Activated T-cell treated with anti-CD3 and anti-CD28 coated beads, Interleukin-2, amount 50 U/mL, for 1 hour (primary cell): ENCODE measurements around the gene ARMC9.
"Not testable (repeated sequence)": the region's sequence is repeated elsewhere in the genome, so short reads cannot be mapped to it uniquely, and the experiment has no call there.

Source experiments
- DNase-seq: peaks from one replicate; pipeline ENCODE4 v3.0.0-alpha.2; 2020

Gene ARMC9

GRCh38 chr2:231344851-231345250 lies 146.4 kb downstream of the ARMC9 start:
- DNase-seq = no peak

GRCh38 chr2:231347081-231347480 lies 148.7 kb downstream of the ARMC9 start:
- no peak for DNase-seq

DNA sequence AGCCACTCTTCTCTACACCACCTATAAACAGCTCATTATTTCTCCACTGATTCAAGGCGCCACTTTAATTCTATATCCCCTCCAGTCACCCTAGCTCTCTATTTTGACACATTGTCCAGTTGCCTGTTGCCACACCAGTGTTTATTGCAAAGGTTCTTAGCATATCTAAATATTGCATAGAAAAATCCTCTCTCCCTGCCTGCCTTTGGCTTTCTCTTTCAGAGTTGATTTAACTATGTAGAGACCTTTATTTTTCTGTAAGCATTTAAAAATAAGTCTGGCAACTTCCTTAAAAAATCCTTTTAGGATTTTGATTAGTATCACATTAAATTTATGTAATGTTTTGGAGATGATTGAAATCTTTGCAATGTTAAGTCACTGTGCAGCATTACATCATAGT lies 149.2 kb downstream of the ARMC9 start:
- DNase-seq = no peak

DNA sequence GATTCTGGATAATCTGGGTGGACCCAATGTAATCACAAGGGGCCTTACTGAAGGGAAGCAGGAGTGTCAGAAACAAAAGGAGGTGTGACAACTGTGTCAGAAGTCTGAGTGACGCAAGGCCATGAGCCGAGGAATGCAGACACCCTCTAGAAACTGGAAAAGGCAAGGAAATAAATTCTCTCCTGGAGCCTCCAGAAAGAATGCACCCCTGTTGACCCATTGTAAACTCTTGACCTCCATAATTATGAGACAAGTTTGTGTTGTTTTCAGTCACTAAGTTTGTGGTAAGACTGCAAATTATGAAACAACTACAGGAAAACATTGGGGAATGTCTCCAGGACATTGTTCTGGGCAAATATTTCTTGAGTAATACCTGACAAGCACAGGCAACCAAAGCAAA lies 149.7 kb downstream of the ARMC9 start:
- no peak for DNase-seq

- DNase-seq = no peak
Observed at GRCh38 chr2:231348704-231349373, 150.4 kb downstream of the ARMC9 start.

DNA sequence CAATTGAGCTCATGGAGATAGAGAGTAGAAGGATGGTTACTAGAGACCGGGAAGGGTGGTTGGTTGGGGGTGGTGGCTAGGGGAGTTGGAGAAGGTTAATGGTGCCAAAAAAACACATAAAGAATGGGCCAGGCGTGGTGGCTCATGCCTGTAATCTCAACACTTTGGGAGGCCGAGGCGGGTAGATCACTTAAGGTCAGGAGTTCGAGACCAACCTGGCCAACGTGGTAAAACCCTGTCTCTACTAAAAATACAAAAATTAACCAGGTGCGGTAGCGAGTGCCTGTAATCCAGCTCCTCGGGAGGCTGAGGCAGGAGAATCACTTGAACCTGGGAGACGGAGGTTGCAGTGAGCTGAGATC lies 150.9 kb downstream of the ARMC9 start:
- DNase-seq = not testable (repeated sequence)

GRCh38 chr2:231351648-231352047 lies 153.2 kb downstream of the ARMC9 start:
- no peak for DNase-seq

DNA sequence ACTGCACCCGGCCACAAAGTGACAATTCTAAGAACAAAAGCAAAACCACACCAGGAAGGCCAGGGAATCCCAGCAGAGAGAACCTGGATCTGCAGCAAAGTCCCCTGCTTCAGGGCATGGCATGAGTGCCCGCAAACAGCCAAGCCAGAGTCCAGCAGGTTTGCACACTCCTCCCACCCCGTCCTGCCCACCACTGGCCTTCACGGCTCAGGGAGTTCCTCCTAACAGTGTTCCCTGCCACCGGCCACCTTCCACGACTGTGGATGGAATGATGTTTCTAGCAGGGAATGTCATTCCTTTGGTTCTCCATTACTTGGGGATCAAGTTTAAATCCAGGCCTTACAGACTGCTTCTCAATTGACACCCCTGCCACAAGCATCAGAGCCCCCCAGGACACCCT lies 155.0 kb downstream of the ARMC9 start:
- DNase-seq = no peak

DNA sequence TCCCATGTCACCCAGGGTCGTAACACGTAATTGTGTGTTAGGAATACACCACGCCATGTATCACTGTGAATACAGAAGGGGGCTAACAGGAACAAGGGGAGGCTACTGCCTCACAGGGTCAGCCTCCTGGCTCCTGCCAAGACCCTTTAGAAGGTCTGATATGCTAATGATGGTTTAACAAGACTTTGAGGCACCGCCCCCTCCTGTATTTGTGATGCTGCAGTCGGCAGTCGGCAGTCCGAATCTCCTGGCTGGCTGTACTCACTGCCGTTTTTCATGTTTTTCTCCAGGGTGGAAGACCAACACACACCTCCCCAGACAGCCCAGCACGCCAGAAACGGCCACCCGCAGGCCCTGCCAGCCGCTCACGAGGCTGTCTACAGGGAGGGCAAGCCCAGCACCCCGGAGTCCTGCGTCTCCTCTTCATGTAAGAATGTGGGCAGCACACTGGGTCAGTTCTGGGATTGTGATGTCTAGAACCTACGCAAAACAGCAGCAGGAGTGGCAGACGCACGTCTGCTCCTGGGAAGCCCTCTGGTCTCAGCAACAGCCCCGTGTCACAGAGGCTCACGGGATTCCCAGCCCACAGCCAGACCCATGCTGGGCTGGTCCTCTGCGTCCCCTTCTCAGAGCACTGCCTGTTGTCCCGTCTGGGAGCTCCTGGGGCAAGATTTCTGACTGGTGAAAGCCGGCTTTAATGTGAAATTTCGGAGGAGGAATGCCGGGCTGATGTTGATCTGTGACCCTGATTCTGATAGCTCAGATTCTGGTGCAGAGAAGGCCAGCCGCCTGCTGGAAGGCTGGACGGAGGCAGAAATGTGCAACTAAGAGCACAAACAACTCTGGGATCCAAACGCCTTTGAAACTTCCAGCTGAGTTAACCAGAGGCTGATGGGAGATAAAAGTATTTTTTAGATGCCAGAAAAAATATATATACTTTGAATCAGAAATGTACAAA lies 157.4 kb downstream of the ARMC9 start:
- DNase-seq = no peak

- DNase-seq = no peak
Observed at GRCh38 chr2:231356466-231356844, 158.0 kb downstream of the ARMC9 start.

DNA sequence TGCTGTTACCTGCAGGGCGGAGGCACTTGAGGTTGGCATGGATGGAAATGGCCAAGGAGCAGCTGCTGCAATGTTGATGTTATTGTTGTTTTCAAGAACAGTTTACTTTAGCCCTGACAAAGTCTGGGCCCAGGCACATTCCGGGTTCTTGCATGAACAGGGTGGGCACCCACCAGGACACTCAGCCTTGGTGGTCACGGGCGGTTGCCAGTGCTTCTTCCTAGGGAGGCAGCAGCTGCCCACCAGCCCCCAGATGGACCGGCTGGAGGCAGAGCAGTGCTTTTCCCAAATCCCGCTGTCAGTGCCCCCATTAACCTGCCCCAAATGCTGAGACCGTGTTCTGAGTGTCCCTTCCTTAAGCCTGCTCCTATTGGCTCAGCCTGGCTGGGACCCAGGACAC lies 158.6 kb downstream of the ARMC9 start:
- no peak for DNase-seq

GRCh38 chr2:231357931-231358330 lies 159.5 kb downstream of the ARMC9 start:
- DNase-seq = no peak

DNA sequence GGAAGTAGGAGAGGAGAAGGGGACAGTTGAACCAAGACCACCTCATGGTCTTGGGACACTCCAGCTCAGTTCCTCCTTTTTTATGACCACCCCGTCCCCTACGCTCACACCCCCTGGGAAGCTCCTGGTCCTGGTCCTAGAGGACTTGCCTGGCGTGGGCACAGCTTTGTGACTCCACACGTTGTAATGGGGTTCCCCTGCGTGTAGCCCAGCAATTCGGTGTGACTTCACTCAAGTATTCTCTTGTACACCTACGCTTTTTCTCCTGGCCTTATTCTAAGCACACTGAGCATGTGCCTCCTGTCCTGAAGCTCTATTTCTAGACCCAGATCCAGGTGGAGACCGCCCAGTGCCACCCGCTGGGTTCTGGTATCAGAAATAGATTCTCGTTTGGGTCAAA lies 161.0 kb downstream of the ARMC9 start:
- no peak for DNase-seq

DNA sequence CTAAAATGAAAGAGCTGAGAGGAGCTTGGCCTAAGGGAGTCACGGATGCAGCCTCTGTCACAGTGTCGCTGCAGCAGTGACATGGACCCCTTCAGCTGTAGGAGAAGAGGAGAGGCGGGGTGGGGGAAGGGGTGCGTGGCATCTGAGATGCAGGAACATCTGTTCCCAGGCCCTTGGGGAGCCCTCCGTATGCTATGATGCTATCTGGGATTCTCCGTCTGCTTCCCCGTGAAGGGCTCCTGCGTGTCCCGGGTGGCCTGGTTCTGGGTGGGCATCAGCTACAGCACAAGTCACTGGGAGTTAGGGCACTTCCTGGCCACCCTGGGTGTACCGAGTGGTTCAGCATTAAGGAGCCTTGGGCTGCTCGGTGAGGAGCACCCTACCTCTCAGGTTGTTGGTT lies 161.5 kb downstream of the ARMC9 start:
- DNase-seq = no peak

- DNase-seq = no peak
Observed at GRCh38 chr2:231360401-231360800, 162.0 kb downstream of the ARMC9 start.

- no peak for DNase-seq
Observed at GRCh38 chr2:231360881-231361371, 162.5 kb downstream of the ARMC9 start.

GRCh38 chr2:231361701-231362554 lies 163.5 kb downstream of the ARMC9 start:
- no peak for DNase-seq

- DNase-seq = no peak
Observed at GRCh38 chr2:231362555-231363184, 164.2 kb downstream of the ARMC9 start.

DNA sequence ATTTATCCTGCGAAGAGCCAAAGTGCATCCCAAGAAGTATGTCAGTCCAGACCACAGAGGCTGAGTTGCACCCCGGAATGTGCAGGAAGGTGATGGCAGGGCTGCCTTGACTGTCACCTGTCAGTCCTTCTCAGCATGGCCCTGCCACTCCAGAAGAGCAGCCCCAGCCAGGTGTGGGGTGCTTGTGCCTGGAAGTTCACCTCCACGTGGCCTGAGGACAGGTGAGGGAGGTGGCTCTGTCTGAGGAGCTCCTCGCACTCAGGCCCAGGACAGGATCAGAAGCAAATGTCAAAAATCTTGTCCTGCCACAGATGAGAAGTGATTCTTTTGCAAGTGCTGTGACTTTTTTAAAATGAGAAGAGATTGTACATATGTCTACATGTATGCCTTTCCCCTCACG lies 165.6 kb downstream of the ARMC9 start:
- no peak for DNase-seq

DNA sequence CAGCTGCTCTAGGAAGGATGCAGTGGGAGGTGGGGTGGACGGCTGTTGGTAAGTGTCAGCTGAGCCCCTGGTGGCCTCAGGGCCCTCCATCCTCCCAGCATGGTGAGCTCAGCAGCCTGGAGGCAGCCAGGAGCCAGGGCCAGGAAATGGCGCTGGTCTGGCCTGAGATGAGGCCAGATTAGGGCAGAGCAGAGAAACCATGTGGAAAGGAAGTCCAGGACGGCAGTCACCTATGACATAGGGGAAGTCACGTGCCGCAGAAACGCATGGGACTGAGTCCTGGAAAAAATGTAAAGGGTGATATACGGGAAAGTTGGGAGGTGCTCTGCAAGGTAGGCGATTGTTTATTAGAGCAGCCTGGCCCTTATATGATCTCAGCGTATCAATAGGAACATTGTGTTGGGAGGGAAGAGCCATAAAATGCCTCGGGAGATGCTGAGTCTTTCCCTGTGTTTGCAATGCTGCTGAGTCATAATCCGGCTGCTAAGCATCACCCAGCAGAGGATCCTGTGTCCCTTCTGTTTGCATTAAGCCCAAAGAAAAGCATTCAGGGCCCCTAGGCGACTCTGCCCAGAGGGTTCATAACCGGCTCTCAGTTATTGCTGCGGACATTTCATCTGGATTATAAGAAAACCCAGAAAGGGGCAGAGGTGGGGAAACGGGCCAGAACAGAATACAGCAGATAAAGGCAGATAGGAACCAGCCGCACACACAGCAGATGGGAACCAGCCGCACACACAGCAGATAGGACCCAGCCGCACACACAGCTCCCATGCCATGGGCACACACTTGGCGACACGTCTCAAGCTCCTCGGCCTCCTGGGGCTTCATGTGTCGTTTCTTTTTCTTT lies 166.8 kb downstream of the ARMC9 start:
- DNase-seq = no peak

DNA sequence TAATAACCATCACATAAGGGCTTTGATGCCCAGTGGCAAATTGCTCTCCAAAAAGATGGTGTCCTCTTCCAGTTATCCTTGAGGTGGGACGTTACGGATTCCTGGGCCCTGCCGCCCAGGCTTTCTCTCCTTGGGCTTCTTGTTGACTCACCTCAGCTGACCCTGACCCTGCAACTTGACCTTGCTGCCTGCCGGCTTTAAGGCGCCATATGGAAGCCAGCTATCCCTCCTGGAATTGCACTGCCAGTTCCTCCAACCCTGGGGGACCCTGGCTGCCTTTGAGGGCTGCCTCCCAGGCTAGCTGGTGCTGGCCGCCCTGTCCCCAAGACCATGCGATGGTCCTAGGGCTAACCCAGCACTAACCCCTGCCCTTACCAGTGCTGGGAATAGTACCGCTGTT lies 168.7 kb downstream of the ARMC9 start:
- DNase-seq = no peak
